Panc1 (cell line): Measurements from ENCODE around the gene AGAP1. TPM values are rescaled to one million over a fixed set of nuclear protein-coding genes. Genes with fewer than 3 reads are reported as not detected.

ENCODE experiments used
- ATAC-seq: fragments of 200-7000 bp; cut with Tn5 transposase; 2 replicates; pipeline ENCODE4 v1.9.1; 2020; ENCODE audit warnings: mild to moderate bottlenecking, moderate library complexity
- BruUV-seq: library from RNA; stranded (reverse); fragments of 400-500 nt; replicated peaks from 2 replicates; lab custom pipeline; 2021; lab: Mats Ljungman, UMichigan
- CTCF ChIA-PET: fragments of 300-600 bp; sonication (Branson Sonifier 250); formaldehyde crosslinking; loops from one replicate; lab custom pipeline; 2022; ENCODE audit warnings: antibody characterized with exemption; lab: Charles Lee
- POLR2A ChIA-PET: fragments of 300-600 bp; sonication (Branson Sonifier 250); formaldehyde crosslinking; loops from one replicate; lab custom pipeline; 2022; ENCODE audit warnings: antibody characterized with exemption; lab: Charles Lee
- DNase-seq: peaks from one replicate; pipeline ENCODE4 v3.0.0-alpha.2; 2010; ENCODE audit warnings: low read depth, low spot score
- H3K27ac ChIP-seq: 2 replicates; pipeline ENCODE4 v1.5.1; 2011; ENCODE audit warnings: mild to moderate bottlenecking, low read length, inconsistent platforms
- H3K27me3 ChIP-seq: fragments of 200-500 bp; sonication (Bioruptor generic); 2 replicates; pipeline ENCODE4 v1.6.0; 2014; ENCODE audit warnings: low read length, inconsistent platforms; ENCODE audit not compliant: control insufficient read depth, insufficient read depth
- H3K36me3 ChIP-seq: fragments of 200-500 bp; sonication (Bioruptor generic); 2 replicates; pipeline ENCODE4 v1.5.1; 2014; ENCODE audit warnings: inconsistent platforms, mild to moderate bottlenecking, low read length, moderate library complexity; ENCODE audit not compliant: control insufficient read depth, insufficient read depth
- H3K4me1 ChIP-seq: 2 replicates; pipeline ENCODE4 v1.5.1; 2011; ENCODE audit warnings: inconsistent platforms, mild to moderate bottlenecking, low read length, moderate library complexity; ENCODE audit not compliant: control insufficient read depth, insufficient read depth
- H3K4me3 ChIP-seq, 2 experiments: 2 replicates each; pipeline ENCODE4 v1.5.1; 2011 to 2012; ENCODE audit warnings: low read depth in 2 of 2, low read length in 2 of 2, mild to moderate bottlenecking in 2 of 2, inconsistent platforms in 1 of 2, moderate library complexity in 1 of 2
- H3K9me3 ChIP-seq: fragments of 200-500 bp; sonication (Bioruptor generic); 2 replicates; pipeline ENCODE4 v1.5.1; 2014; ENCODE audit warnings: low read depth, mild to moderate bottlenecking, inconsistent platforms, low read length, moderate library complexity; ENCODE audit not compliant: control insufficient read depth, insufficient read depth
- CTCF ChIP-seq: fragments of 450-650 bp; IDR thresholded peaks from 2 replicates; pipeline ENCODE4 v1.5.1; 2017; ENCODE audit warnings: mild to moderate bottlenecking
- POLR2AphosphoS5 ChIP-seq: IDR thresholded peaks from 2 replicates; pipeline ENCODE4 v1.6.1; 2012; ENCODE audit warnings: mild to moderate bottlenecking, low read depth, low read length, moderate library complexity
- REST ChIP-seq, 2 experiments: IDR thresholded peaks; 2 replicates each; pipeline ENCODE4 v1.6.1; 2011 to 2012; ENCODE audit warnings: low read depth in 2 of 2, control low read depth in 1 of 2, low read length in 1 of 2, mild to moderate bottlenecking in 1 of 2, moderate library complexity in 1 of 2; ENCODE audit not compliant: insufficient read depth in 1 of 2
- SIN3A ChIP-seq: IDR thresholded peaks from 2 replicates; pipeline ENCODE4 v1.6.1; 2012; ENCODE audit warnings: low read depth, mild to moderate bottlenecking, low read length, moderate library complexity, borderline replicate concordance; ENCODE audit not compliant: insufficient read depth
- TCF7L2 ChIP-seq: IDR thresholded peaks from 2 replicates; pipeline ENCODE4 v1.6.1; 2011; ENCODE audit warnings: mild to moderate bottlenecking, low read depth, low read length, inconsistent platforms
- in situ Hi-C: cut with HindIII; loops from 2 replicates; pipeline ENCODE4 v1.10.0; 2016; ENCODE audit warnings: low sequenced_read_pairs, low pct_unique_long_range_greater_than_20kb
- intact Hi-C: fragments of 100-400 bp; cut with micrococcal nuclease; formaldehyde crosslinking; loops from one replicate; pipeline ENCODE4 v1.10.0; 2022; ENCODE audit not compliant: unreplicated experiment
- total RNA-seq: library from RNA; stranded (reverse); gene quantifications from one replicate; pipeline ENCODE4 v1.2.1, GENCODE V29; 2021; ENCODE audit not compliant: unreplicated experiment

AGAP1 gene
- total RNA-seq, 1 experiment from 2014 or later = 38.9 TPM

GRCh38 chr2:235637896-235638295 lies 144.1 kb downstream of the AGAP1 start:
- CTCF ChIA-PET = no interaction called here
- no peaks in the 10 kb centered on the region for H3K9me3 ChIP-seq
- H3K4me3 ChIP-seq = no peak overlapping the region
- TF ChIP-seq REST (IDR thresholded peaks at IDR 0.05; ENCODE audit: insufficient read depth in 1 of 2, low read depth in 2 of 2, low read length in 1 of 2) (no peak), SIN3A (no peak), TCF7L2 (no peak), POLR2AphosphoS5 (no peak), CTCF (no peak)
- intact Hi-C loops = no loop called here
- POLR2A ChIA-PET = no interaction called here
- in situ Hi-C loops = no loop called here
- DNase-seq (no peak), ATAC-seq (no peak)
- H3K4me1 ChIP-seq = no peaks in the 10 kb centered on the region
- no peaks in the 10 kb centered on the region for H3K36me3 ChIP-seq
- no TSS peak for BruUV-seq
- H3K27ac ChIP-seq = no peak overlapping the region
- no peaks in the 10 kb centered on the region for H3K27me3 ChIP-seq

GRCh38 chr2:235638541-235639427 lies 144.9 kb downstream of the AGAP1 start:
- Histone ChIP-seq H3K36me3 (no peaks in the 10 kb centered on the region), H3K4me1 (no peaks in the 10 kb centered on the region), H3K9me3 (no peaks in the 10 kb centered on the region), H3K27ac (no peak overlapping the region), H3K4me3 (no peak overlapping the region), H3K27me3 (no peaks in the 10 kb centered on the region)
- DNase-seq = no peak
- no TSS peak for BruUV-seq
- in situ Hi-C loops (no loop called here), intact Hi-C loops (no loop called here)
- POLR2A ChIA-PET = no interaction called here
- ATAC-seq = no peak
- CTCF ChIA-PET = no interaction called here
- TF ChIP-seq SIN3A (no peak), REST (IDR thresholded peaks at IDR 0.05; ENCODE audit: insufficient read depth in 1 of 2, low read depth in 2 of 2, low read length in 1 of 2) (no peak), TCF7L2 (no peak), POLR2AphosphoS5 (no peak), CTCF (no peak)
